Measurements from ENCODE around the gene LLGL2.

LLGL2 gene

DNA sequence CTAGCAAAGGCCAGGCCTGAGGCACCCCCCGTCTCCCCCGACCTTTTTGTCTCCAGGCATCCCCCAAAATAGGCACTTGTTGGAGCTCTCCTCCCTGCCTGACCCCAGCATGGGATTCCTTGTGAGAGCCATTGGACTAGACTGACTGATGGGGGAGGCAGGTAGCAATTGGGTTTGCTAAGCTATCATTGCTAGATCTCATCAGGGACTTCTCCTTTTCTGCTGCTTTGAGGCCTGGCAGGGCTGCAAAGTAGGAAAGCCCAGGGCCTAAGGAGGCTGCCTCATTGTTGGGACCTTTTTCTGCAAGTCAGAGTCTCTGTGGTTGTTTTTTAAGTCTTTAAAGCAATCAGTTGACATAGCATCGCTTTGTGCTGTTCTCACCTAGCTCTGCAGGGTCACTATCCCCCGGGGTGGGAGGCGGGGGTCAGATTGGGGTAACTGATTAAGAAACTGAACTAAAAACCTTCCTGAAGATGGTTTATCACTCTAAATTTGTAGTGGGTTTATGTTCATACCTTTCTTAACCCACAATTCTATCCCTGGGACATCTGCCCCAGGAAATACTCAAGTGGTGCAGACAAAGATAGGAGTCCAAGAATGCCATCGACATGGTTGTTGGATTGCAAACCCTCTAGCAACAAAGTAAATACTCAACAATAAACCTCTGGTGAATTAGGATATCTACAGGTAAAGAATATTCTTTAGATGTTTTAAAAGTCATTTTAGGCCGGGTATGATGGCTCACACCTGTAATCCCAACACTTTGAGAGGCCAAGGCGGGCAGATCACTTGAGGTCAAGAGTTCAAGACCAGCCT, 28.0 kb downstream of the LLGL2 start:
- DNase-seq (ENCODE audit: insufficient read length, low spot score), result no peak
- FAIRE-seq, result no peak
- no peak for TF ChIP-seq PAX5 (IDR thresholded peaks at IDR 0.05; ENCODE audit: insufficient read depth, low read length, severe bottlenecking)

DNA sequence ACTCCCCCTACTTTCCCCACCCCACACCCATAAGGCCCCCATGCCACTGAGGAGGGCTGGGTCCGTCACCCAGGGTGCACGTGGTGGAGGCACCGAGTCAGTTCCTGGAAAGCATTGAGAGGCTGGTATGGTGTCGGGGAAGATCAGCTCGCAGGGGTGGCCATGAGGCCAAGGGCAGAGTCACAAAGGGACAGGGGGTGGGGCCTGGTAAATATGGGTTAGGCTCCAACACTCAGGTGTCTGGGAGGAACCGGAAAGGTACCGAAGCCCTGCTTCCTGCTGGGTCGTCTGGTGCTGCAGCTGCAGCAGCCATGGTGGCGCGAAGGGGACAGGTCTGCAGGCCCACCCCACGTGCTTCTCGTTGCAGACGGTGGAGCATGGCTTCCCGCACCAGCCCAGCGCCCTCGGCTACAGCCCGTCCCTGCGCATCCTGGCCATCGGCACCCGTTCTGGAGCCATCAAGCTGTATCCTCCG, 30.2 kb downstream of the LLGL2 start:
- no peak for TF ChIP-seq PAX5 (IDR thresholded peaks at IDR 0.05; ENCODE audit: insufficient read depth, low read length, severe bottlenecking)
- no peak for TF ChIP-seq SPI1 (IDR thresholded peaks at IDR 0.05; ENCODE audit: low read depth, low read length)
- no peak for TF ChIP-seq TAF1 (IDR thresholded peaks at IDR 0.05; ENCODE audit: low read depth, low read length)
- TF ChIP-seq POLR2AphosphoS5 (IDR thresholded peaks at IDR 0.05; ENCODE audit: low read depth, low read length), result no peak
- no peak for TF ChIP-seq POU2F2 (IDR thresholded peaks at IDR 0.05; ENCODE audit: low read depth, low read length)
- TF ChIP-seq POLR2A (IDR thresholded peaks at IDR 0.05; ENCODE audit: low read depth, low read length), result no peak
- no peak for FAIRE-seq
- DNase-seq (ENCODE audit: insufficient read length, low spot score), result no peak

DNA sequence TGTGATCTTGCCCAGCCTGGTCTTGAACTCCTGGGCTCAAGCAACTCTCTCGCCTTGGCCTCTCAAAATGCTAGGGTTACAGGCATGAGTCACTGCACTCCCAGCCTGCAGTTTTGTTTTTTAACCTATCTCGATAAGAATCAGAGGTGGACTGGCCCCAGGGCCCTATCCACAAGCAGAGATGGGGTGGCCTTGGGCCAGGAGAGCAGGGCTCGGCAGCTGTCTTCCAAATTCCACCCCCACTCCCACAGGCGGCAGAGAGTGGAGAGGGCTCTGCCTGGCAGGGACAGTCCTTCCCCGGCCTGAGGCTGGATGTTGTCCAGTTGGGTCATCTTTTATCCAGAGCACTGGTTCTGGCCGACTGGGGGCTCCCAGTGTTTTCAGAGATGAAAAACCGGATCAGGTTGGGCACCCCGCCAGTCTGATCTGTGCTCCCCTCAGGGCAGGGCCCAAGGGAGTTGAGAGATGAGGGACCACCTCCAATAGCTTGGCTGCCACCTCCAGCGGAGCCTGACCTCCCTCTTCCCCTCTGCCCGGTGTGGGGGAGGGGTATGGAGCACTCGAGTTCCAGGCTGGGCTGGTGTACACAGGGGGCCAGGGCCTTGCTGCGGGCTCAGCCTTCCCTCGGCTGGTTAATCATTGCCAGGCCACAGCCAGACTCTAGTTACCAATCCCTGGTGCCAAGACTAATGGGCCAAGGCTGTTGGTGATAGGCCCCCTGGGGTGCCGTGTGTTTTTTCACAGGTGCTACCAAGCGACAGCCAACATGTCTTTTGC, 31.8 kb downstream of the LLGL2 start:
- no peak for DNase-seq (ENCODE audit: insufficient read length, low spot score)
- no peak for TF ChIP-seq TAF1 (IDR thresholded peaks at IDR 0.05; ENCODE audit: low read depth, low read length)
- TF ChIP-seq POLR2A (IDR thresholded peaks at IDR 0.05; ENCODE audit: low read depth, low read length), result no peak
- no peak for TF ChIP-seq PAX5 (IDR thresholded peaks at IDR 0.05; ENCODE audit: insufficient read depth, low read length, severe bottlenecking)
- no peak for TF ChIP-seq POLR2AphosphoS5 (IDR thresholded peaks at IDR 0.05; ENCODE audit: low read depth, low read length)
- no peak for FAIRE-seq

- no peak for TF ChIP-seq TAF1 (IDR thresholded peaks at IDR 0.05; ENCODE audit: low read depth, low read length)
- FAIRE-seq (no peak), DNase-seq (ENCODE audit: insufficient read length, low spot score) (no peak)
Observed at GRCh38 chr17:75557852-75558665, 32.6 kb downstream of the LLGL2 start.

- DNase-seq (ENCODE audit: insufficient read length, low spot score), result no peak
- FAIRE-seq, result no peak
Observed at GRCh38 chr17:75558666-75559530, 33.4 kb downstream of the LLGL2 start.

GRCh38 chr17:75559958-75560533, 34.5 kb downstream of the LLGL2 start:
- no peak for DNase-seq (ENCODE audit: insufficient read length, low spot score)
- no peak for FAIRE-seq
- TF ChIP-seq POLR2AphosphoS5 (IDR thresholded peaks at IDR 0.05; ENCODE audit: low read depth, low read length) (no peak), TAF1 (IDR thresholded peaks at IDR 0.05; ENCODE audit: low read depth, low read length) (no peak), POU2F2 (IDR thresholded peaks at IDR 0.05; ENCODE audit: low read depth, low read length) (no peak), SPI1 (IDR thresholded peaks at IDR 0.05; ENCODE audit: low read depth, low read length) (no peak), POLR2A (IDR thresholded peaks at IDR 0.05; ENCODE audit: low read depth, low read length) (no peak), PAX5 (IDR thresholded peaks at IDR 0.05; ENCODE audit: insufficient read depth, low read length, severe bottlenecking) (no peak)

More at GRCh38 chr17:75558666-75559530, 33.4 kb downstream of the LLGL2 start:
- TF ChIP-seq POLR2A (IDR thresholded peaks at IDR 0.05; ENCODE audit: low read depth, low read length), result no peak
- TF ChIP-seq SPI1 (IDR thresholded peaks at IDR 0.05; ENCODE audit: low read depth, low read length), result no peak
- no peak for TF ChIP-seq TAF1 (IDR thresholded peaks at IDR 0.05; ENCODE audit: low read depth, low read length)
- TF ChIP-seq POLR2AphosphoS5 (IDR thresholded peaks at IDR 0.05; ENCODE audit: low read depth, low read length), result no peak
- no peak for TF ChIP-seq POU2F2 (IDR thresholded peaks at IDR 0.05; ENCODE audit: low read depth, low read length)

DNA sequence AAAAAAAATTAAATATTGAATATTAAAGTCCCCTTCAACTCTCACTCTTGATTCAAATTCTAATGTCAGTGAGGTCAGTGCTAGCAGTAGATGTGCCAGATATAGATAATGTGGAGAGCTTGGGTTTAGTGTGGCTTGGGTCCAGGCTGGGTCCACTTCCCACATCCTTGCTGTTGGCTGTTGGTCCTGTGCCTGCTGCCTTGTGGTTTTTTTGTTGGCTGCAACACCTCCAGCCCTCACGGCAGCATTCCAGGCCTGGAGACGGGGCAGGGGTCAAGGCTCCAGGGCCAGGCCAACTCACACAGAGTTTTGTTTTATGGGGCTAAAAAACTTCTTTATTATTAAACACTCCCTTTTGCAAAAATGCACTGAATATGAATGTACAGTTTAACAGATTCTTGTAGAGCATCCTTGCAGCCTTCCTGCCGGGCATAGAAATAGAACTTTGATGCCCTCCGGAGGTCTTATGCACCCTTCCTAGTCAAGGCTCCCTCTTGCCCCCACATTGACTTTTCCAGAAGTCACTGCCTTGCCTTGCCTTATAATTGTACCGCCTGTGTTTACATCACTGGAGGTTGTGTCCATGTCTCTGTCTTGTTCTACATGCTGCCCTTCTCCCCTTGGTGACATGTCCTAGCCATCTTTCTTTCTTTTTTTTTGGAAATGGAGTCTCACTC, 36.6 kb downstream of the LLGL2 start:
- FAIRE-seq (no peak), DNase-seq (ENCODE audit: insufficient read length, low spot score) (no peak)
- no peak for TF ChIP-seq SPI1 (IDR thresholded peaks at IDR 0.05; ENCODE audit: low read depth, low read length)
- no peak for TF ChIP-seq PAX5 (IDR thresholded peaks at IDR 0.05; ENCODE audit: insufficient read depth, low read length, severe bottlenecking)
- TF ChIP-seq POU2F2 (IDR thresholded peaks at IDR 0.05; ENCODE audit: low read depth, low read length), result no peak
- no peak for TF ChIP-seq POLR2A (IDR thresholded peaks at IDR 0.05; ENCODE audit: low read depth, low read length)
- TF ChIP-seq POLR2AphosphoS5 (IDR thresholded peaks at IDR 0.05; ENCODE audit: low read depth, low read length), result no peak
- no peak for TF ChIP-seq TAF1 (IDR thresholded peaks at IDR 0.05; ENCODE audit: low read depth, low read length)

- FAIRE-seq (no peak), DNase-seq (ENCODE audit: insufficient read length, low spot score) (no peak)
- no peak for TF ChIP-seq SPI1 (IDR thresholded peaks at IDR 0.05; ENCODE audit: low read depth, low read length)
- TF ChIP-seq TAF1 (IDR thresholded peaks at IDR 0.05; ENCODE audit: low read depth, low read length), result no peak
- TF ChIP-seq POU2F2 (IDR thresholded peaks at IDR 0.05; ENCODE audit: low read depth, low read length), result no peak
- TF ChIP-seq POLR2A (IDR thresholded peaks at IDR 0.05; ENCODE audit: low read depth, low read length), result no peak
- no peak for TF ChIP-seq PAX5 (IDR thresholded peaks at IDR 0.05; ENCODE audit: insufficient read depth, low read length, severe bottlenecking)
- TF ChIP-seq POLR2AphosphoS5 (IDR thresholded peaks at IDR 0.05; ENCODE audit: low read depth, low read length), result no peak
Observed at GRCh38 chr17:75563063-75563758, 37.7 kb downstream of the LLGL2 start.

Measured in GM12891 (cell line).